ENCODE results near the gene POU4F1. TPM values are rescaled to one million over a fixed set of nuclear protein-coding genes. Genes with fewer than 3 reads are reported as not detected.

Gene POU4F1
- total and polyA plus RNA-seq, 2 of the 13 experiments (the other 11 are each of a cell fraction or from before 2014, with no cell fraction given) = 1.0 to 1.1 TPM

DNA sequence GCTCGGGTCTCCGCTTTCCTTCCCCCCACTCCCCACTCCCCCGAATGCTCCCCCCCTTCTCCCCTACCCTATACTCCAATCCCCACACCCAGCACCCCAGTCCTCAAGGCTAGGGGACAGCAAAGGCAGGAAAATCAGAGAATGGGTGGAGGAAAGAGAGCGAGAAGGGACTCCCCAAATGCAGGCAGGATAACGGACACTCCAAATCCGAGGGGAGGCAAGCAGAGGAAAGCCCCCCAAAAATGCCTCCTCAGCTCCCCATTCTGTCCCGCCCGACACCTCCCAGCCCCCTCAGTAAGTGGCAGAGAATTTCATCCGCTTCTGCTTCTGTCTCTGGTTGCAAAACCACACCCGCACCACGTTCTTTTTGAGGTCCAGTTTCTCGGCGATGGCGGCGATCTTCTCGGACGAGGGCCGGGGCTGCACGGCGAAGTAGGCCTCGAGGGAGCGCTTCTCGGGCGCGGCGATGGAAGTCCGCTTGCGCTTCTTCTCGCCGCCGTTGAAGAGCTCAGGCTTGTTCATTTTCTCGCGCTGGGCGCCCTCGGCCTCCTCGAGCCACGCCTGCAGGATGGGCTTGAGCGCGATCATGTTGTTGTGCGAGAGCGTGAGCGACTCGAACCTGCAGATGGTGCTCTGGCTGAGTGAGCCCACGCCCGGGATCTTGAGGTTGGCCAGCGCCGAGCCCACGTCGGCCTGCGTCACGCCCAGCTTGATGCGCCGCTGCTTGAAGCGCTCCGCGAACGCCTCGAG lies 2.1 kb downstream of the POU4F1 start:
- ATAC-seq (no peak), DNase-seq (ENCODE audit: low spot score) (no peak), FAIRE-seq (no peak)
- H3K4me1 ChIP-seq (ENCODE audit: insufficient read depth, low read length) = peaks cover 35% of the 10 kb centered on the region
- in situ Hi-C loops (cut with HindIII; ENCODE audit: extremely low pct_ligation_motif_present, low pct_unique_long_range_greater_than_20kb) = no loop called here
- H2AFZ ChIP-seq (ENCODE audit: low read length) = no peak overlapping the region
- intact Hi-C loops (cut with micrococcal nuclease; ENCODE audit: unreplicated experiment) = no loop called here
- no peak overlapping the region for H3K4me3 ChIP-seq (replicated peaks in 1 of 3; ENCODE audit: insufficient read depth in 1 of 3, low read depth in 2 of 3, low read length in 3 of 3)
- ChIA-PET POLR2A (no interaction called here), CTCF (ENCODE audit: low intra/inter-chr PET ratio, low total read pairs) (no interaction called here)
- no peaks in the 10 kb centered on the region for H4K20me1 ChIP-seq (ENCODE audit: insufficient read depth, low read length)
- no TSS peak for BruUV-seq (replicated peaks)
- H3K27me3 ChIP-seq (ENCODE audit: control insufficient read depth in 1 of 2, insufficient read depth in 2 of 2, low read length in 2 of 2) = peaks cover 0 to 49% of the 10 kb centered on the region in 2 experiments; a peak in 4 of 5 replicates
- no peak overlapping the region for H3K9ac ChIP-seq (ENCODE audit: insufficient read depth, low read depth, low read length)
- H3K27ac ChIP-seq (ENCODE audit: extremely low read length, insufficient read depth, low read length) = no peak overlapping the region
- TF ChIP-seq RARA (CRISPR knock-in tag; IDR thresholded peaks at IDR 0.05) = no peak
- TF ChIP-seq, protein P1, sequence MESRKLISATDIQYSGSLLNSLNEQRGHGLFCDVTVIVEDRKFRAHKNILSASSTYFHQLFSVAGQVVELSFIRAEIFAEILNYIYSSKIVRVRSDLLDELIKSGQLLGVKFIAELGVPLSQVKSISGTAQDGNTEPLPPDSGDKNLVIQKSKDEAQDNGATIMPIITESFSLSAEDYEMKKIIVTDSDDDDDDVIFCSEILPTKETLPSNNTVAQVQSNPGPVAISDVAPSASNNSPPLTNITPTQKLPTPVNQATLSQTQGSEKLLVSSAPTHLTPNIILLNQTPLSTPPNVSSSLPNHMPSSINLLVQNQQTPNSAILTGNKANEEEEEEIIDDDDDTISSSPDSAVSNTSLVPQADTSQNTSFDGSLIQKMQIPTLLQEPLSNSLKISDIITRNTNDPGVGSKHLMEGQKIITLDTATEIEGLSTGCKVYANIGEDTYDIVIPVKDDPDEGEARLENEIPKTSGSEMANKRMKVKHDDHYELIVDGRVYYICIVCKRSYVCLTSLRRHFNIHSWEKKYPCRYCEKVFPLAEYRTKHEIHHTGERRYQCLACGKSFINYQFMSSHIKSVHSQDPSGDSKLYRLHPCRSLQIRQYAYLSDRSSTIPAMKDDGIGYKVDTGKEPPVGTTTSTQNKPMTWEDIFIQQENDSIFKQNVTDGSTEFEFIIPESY (CRISPR knock-in tag; IDR thresholded peaks at IDR 0.05) = peak; percentile 29; the same call in 1 of the 2 replicates
- no peak for TF ChIP-seq ZFAT (CRISPR knock-in tag; conservative IDR thresholded peaks at IDR 0.05)
- no peak for TF ChIP-seq EHMT2 (IDR thresholded peaks at IDR 0.05; ENCODE audit: borderline replicate concordance, low read depth, low read length)
- TF ChIP-seq, protein P2, sequence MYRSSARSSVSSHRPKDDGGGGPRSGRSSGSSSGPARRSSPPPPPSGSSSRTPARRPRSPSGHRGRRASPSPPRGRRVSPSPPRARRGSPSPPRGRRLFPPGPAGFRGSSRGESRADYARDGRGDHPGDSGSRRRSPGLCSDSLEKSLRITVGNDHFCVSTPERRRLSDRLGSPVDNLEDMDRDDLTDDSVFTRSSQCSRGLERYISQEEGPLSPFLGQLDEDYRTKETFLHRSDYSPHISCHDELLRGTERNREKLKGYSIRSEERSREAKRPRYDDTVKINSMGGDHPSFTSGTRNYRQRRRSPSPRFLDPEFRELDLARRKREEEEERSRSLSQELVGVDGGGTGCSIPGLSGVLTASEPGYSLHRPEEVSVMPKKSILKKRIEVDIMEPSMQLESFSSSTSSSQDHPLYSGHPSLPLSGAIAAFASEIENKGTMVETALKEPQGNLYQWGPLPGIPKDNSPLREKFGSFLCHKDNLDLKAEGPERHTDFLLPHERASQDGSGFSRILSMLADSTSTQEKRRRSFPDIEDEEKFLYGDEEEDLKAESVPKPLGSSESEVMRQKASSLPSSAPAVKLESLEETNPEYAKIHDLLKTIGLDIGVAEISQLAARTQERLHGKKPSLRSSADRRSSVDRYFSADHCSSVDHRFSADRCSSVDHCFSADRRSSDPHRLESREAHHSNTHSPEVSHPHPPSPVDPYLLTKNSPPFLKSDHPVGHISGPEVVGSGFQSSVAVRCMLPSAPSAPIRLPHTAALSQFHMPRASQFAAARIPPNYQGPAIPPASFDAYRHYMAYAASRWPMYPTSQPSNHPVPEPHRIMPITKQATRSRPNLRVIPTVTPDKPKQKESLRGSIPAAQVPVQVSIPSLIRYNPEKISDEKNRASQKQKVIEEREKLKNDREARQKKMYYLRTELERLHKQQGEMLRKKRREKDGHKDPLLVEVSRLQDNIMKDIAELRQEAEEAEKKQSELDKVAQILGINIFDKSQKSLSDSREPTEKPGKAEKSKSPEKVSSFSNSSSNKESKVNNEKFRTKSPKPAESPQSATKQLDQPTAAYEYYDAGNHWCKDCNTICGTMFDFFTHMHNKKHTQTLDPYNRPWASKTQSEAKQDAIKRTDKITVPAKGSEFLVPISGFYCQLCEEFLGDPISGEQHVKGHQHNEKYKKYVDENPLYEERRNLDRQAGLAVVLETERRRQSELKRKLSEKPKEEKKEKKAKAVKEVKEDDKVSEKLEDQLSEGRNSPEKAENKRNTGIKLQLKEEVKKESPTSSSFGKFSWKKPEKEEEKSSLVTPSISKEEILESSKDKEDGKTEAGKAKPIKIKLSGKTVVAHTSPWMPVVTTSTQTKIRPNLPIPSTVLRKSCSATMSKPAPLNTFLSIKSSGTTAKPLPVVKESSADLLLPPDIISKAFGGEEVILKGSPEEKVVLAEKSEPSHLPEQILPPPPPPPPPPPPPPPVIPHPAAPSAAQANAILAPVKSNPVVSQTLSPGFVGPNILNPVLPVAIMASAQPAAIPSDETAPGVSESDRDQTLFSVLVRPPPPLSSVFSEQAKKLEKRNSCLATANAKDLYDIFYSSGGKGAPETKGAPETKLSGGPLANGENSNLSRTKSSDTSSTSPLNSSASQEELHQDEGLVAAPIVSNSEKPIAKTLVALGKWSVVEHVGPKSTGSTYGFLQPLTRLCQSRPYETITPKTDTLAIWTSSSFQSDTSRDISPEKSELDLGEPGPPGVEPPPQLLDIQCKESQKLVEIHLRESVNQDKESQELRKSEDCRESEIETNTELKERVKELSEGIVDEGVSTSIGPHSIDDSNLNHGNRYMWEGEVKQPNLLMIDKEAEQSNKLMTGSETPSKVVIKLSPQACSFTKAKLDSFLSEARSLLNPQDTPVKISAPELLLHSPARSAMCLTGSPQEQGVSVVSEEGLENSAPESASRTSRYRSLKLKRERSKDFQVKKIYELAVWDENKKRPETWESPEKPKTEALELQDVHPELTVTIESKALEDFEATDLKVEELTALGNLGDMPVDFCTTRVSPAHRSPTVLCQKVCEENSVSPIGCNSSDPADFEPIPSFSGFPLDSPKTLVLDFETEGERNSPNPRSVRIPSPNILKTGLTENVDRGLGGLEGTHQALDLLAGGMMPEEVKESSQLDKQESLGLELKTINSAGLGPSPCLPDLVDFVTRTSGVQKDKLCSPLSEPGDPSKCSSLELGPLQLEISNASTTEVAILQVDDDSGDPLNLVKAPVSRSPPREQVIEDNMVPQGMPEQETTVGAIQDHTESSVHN (CRISPR knock-in tag; IDR thresholded peaks at IDR 0.05) = no peak
- H3K9me3 ChIP-seq (ENCODE audit: low read length) = no peaks in the 10 kb centered on the region
- 82% methylated on average over 45 of the region's 58 CpGs for WGBS (ENCODE audit: low lambda C conversion rate)
- no peaks in the 10 kb centered on the region for H3K79me2 ChIP-seq (ENCODE audit: insufficient read depth, low read length)
- H3K4me2 ChIP-seq (ENCODE audit: low read depth, low read length) = no peak overlapping the region
- no peaks in the 10 kb centered on the region for H3K36me3 ChIP-seq (replicated peaks in 1 of 2; ENCODE audit: control insufficient read depth in 1 of 2, insufficient read depth in 2 of 2, low read length in 2 of 2)
